GM23338 (cell line): ENCODE measurements around the gene ENPP7.

Experiments used
- CREB1 ChIP-seq: fragments of 250-450 bp; sonication (Bioruptor Pico); IDR thresholded peaks from 2 replicates; pipeline ENCODE4 v1.5.0; 2020; ENCODE audit warnings: low read depth, mild to moderate bottlenecking, moderate library complexity
- EZH2 ChIP-seq: fragments of 200-600 bp; sonication (generic); IDR thresholded peaks from one replicate; pipeline ENCODE4 v1.8.0; 2017; ENCODE audit warnings: antibody characterized with exemption, mild to moderate bottlenecking, low read depth; ENCODE audit not compliant: unreplicated experiment
- EZH2phosphoT487 ChIP-seq: fragments of 200-600 bp; sonication (generic); IDR thresholded peaks from one replicate; pipeline ENCODE4 v1.8.1; 2018; ENCODE audit warnings: antibody characterized with exemption; ENCODE audit not compliant: unreplicated experiment
- JUNB ChIP-seq: IDR thresholded peaks from one replicate; pipeline ENCODE4 v1.6.1; 2016; ENCODE audit warnings: antibody characterized with exemption; ENCODE audit not compliant: unreplicated experiment
- NANOG ChIP-seq: IDR thresholded peaks from 2 replicates; pipeline ENCODE4 v1.6.1; 2016; ENCODE audit warnings: antibody characterized with exemption, borderline replicate concordance
- POLR2AphosphoS5 ChIP-seq: IDR thresholded peaks from 2 replicates; pipeline ENCODE4 v1.6.1; 2016; ENCODE audit warnings: antibody characterized with exemption, low read depth
- STAT1 ChIP-seq: IDR thresholded peaks from one replicate; pipeline ENCODE4 v1.6.1; 2016; ENCODE audit warnings: antibody characterized with exemption; ENCODE audit not compliant: unreplicated experiment
- ZNF114 ChIP-seq: fragments of 250-450 bp; sonication (Bioruptor Pico); IDR thresholded peaks from 2 replicates; pipeline ENCODE4 v1.5.0; 2020; ENCODE audit warnings: mild to moderate bottlenecking, moderate library complexity
- ZNF331 ChIP-seq: fragments of 250-450 bp; sonication (Bioruptor Pico); IDR thresholded peaks from 2 replicates; pipeline ENCODE4 v1.5.0; 2020; ENCODE audit warnings: low read depth, mild to moderate bottlenecking, moderate library complexity
- TF ChIP-seq, protein P1 (sequence below), 2 experiments: fragments of 200-600 bp in 1 of 2; sonication (generic) in 1 of 2; conservative IDR thresholded peaks; 2 replicates each; pipeline versions ENCODE4 v1.5.1 to v1.6.1; 2016 to 2017; ENCODE audit warnings: antibody characterized with exemption in 2 of 2, low read depth in 2 of 2, mild to moderate bottlenecking in 2 of 2, moderate library complexity in 1 of 2
- TF ChIP-seq, protein P2 (sequence below): IDR thresholded peaks from one replicate; pipeline ENCODE4 v1.6.1; 2018; ENCODE audit warnings: antibody characterized with exemption; ENCODE audit not compliant: unreplicated experiment
- TF ChIP-seq, protein P3 (sequence below): IDR thresholded peaks from 2 replicates; pipeline ENCODE4 v1.6.1; 2016; ENCODE audit warnings: antibody characterized with exemption

DNA sequence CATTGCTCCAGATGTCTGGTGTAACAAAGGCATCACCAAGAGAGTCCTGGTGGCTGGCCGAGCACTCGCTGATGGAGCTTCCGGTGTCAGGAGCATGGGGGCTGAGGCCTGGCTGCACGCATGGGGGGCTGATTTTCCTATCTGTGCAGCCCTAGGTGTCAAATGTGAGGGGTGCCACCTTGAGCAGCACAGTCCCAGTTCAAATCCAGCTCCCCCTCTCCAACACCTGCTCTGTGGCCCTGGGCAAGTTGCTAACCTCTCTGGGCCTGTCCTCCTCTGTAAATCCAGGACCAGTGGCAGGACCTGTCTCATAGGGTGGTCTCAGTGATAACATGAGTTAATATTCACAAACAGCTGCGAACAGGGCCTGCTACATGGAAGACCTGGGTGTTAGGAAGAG lies 12.9 kb downstream of the ENPP7 start:
- TF ChIP-seq, protein P1, sequence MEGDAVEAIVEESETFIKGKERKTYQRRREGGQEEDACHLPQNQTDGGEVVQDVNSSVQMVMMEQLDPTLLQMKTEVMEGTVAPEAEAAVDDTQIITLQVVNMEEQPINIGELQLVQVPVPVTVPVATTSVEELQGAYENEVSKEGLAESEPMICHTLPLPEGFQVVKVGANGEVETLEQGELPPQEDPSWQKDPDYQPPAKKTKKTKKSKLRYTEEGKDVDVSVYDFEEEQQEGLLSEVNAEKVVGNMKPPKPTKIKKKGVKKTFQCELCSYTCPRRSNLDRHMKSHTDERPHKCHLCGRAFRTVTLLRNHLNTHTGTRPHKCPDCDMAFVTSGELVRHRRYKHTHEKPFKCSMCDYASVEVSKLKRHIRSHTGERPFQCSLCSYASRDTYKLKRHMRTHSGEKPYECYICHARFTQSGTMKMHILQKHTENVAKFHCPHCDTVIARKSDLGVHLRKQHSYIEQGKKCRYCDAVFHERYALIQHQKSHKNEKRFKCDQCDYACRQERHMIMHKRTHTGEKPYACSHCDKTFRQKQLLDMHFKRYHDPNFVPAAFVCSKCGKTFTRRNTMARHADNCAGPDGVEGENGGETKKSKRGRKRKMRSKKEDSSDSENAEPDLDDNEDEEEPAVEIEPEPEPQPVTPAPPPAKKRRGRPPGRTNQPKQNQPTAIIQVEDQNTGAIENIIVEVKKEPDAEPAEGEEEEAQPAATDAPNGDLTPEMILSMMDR (conservative IDR thresholded peaks at IDR 0.05; ENCODE audit: low read depth in 2 of 2): no peak
- TF ChIP-seq POLR2AphosphoS5: no peak
- no peak for TF ChIP-seq EZH2phosphoT487
- TF ChIP-seq CREB1 (CRISPR knock-in tag): no peak
- TF ChIP-seq JUNB: no peak
- TF ChIP-seq, protein P2, sequence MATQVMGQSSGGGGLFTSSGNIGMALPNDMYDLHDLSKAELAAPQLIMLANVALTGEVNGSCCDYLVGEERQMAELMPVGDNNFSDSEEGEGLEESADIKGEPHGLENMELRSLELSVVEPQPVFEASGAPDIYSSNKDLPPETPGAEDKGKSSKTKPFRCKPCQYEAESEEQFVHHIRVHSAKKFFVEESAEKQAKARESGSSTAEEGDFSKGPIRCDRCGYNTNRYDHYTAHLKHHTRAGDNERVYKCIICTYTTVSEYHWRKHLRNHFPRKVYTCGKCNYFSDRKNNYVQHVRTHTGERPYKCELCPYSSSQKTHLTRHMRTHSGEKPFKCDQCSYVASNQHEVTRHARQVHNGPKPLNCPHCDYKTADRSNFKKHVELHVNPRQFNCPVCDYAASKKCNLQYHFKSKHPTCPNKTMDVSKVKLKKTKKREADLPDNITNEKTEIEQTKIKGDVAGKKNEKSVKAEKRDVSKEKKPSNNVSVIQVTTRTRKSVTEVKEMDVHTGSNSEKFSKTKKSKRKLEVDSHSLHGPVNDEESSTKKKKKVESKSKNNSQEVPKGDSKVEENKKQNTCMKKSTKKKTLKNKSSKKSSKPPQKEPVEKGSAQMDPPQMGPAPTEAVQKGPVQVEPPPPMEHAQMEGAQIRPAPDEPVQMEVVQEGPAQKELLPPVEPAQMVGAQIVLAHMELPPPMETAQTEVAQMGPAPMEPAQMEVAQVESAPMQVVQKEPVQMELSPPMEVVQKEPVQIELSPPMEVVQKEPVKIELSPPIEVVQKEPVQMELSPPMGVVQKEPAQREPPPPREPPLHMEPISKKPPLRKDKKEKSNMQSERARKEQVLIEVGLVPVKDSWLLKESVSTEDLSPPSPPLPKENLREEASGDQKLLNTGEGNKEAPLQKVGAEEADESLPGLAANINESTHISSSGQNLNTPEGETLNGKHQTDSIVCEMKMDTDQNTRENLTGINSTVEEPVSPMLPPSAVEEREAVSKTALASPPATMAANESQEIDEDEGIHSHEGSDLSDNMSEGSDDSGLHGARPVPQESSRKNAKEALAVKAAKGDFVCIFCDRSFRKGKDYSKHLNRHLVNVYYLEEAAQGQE: no peak
- TF ChIP-seq EZH2: no peak
- TF ChIP-seq ZNF114 (CRISPR knock-in tag): no peak
- no peak for TF ChIP-seq ZNF331 (CRISPR knock-in tag)
- TF ChIP-seq, protein P3, sequence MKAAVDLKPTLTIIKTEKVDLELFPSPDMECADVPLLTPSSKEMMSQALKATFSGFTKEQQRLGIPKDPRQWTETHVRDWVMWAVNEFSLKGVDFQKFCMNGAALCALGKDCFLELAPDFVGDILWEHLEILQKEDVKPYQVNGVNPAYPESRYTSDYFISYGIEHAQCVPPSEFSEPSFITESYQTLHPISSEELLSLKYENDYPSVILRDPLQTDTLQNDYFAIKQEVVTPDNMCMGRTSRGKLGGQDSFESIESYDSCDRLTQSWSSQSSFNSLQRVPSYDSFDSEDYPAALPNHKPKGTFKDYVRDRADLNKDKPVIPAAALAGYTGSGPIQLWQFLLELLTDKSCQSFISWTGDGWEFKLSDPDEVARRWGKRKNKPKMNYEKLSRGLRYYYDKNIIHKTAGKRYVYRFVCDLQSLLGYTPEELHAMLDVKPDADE: no peak
- no peak for TF ChIP-seq NANOG
- TF ChIP-seq STAT1: no peak
